Measurements from ENCODE around the gene ALX4. TPM values are rescaled to one million over a fixed set of nuclear protein-coding genes. Genes with fewer than 3 reads are reported as not detected.

Gene ALX4
- total RNA-seq, 6 experiments from 2014 or later, result not detected

- no peak overlapping the region for H3K27ac ChIP-seq
- 3% methylated on average over 16 of the region's 53 CpGs for WGBS (ENCODE audit: insufficient coverage, low coverage, low lambda C conversion rate, missing lambda C conversion rate)
- H3K9me3 ChIP-seq, result no peaks in the 10 kb centered on the region
- H3K36me3 ChIP-seq, result no peaks in the 10 kb centered on the region
- no peak for TF ChIP-seq POLR2A (IDR thresholded peaks at IDR 0.05)
- TF ChIP-seq, protein P1, sequence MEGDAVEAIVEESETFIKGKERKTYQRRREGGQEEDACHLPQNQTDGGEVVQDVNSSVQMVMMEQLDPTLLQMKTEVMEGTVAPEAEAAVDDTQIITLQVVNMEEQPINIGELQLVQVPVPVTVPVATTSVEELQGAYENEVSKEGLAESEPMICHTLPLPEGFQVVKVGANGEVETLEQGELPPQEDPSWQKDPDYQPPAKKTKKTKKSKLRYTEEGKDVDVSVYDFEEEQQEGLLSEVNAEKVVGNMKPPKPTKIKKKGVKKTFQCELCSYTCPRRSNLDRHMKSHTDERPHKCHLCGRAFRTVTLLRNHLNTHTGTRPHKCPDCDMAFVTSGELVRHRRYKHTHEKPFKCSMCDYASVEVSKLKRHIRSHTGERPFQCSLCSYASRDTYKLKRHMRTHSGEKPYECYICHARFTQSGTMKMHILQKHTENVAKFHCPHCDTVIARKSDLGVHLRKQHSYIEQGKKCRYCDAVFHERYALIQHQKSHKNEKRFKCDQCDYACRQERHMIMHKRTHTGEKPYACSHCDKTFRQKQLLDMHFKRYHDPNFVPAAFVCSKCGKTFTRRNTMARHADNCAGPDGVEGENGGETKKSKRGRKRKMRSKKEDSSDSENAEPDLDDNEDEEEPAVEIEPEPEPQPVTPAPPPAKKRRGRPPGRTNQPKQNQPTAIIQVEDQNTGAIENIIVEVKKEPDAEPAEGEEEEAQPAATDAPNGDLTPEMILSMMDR (IDR thresholded peaks at IDR 0.05), result no peak
- DNase-seq (no peak), ATAC-seq (no peak)
- intact Hi-C loops (cut with DNase I), result no loop called here
- H3K4me1 ChIP-seq, result peaks cover 0 to 14% (median 0%) of the 10 kb centered on the region in 4 donors
- no peak overlapping the region for H3K4me3 ChIP-seq
- H3K27me3 ChIP-seq, result peaks cover 0 to 53% of the 10 kb centered on the region in 2 donors
Measured at GRCh38 chr11:44319552-44320288, 9.8 kb upstream of the ALX4 start.

DNA sequence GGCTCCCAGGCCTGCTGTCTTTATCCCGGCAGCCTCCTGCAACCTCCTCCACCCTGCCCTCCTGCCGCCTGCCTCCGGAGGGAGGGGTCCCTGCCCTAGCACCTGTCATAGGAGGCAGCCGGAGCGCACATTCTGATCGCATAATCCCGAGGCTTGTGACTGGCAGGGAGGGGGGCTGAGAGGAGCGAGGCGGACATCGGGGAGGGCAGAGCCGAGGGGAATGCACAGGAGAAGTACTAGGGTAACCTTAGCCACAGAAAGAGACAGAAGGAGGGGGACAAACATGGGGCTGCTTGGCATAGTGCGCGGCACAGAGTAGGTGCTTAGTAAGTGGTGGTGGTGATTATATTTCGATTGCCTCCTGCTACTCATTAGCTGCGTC lies 9.2 kb upstream of the ALX4 start:
- TF ChIP-seq POLR2A (IDR thresholded peaks at IDR 0.05), result no peak
- TF ChIP-seq, protein P1 (IDR thresholded peaks at IDR 0.05), result no peak
- H3K36me3 ChIP-seq, result no peaks in the 10 kb centered on the region
- no peak overlapping the region for H3K4me3 ChIP-seq
- peaks cover 0 to 14% (median 0%) of the 10 kb centered on the region in 4 donors for H3K4me1 ChIP-seq
- no peaks in the 10 kb centered on the region for H3K9me3 ChIP-seq
- ATAC-seq (no peak), DNase-seq (no peak)
- H3K27ac ChIP-seq, result no peak overlapping the region
- peaks cover 0 to 53% of the 10 kb centered on the region in 2 donors for H3K27me3 ChIP-seq
- WGBS (ENCODE audit: insufficient coverage, low coverage, low lambda C conversion rate, missing lambda C conversion rate), result 0% methylated on average over 10 of the region's 15 CpGs
- intact Hi-C loops (cut with DNase I), result no loop called here

- no peak overlapping the region for H3K4me3 ChIP-seq
- intact Hi-C loops (cut with DNase I), result no loop called here
- peaks cover 0 to 51% of the 10 kb centered on the region in 2 donors for H3K27me3 ChIP-seq
- 14% methylated on average over 2 of the region's 2 CpGs for WGBS (ENCODE audit: insufficient coverage, low coverage, low lambda C conversion rate, missing lambda C conversion rate)
- no peaks in the 10 kb centered on the region for H3K36me3 ChIP-seq
- no peak overlapping the region for H3K27ac ChIP-seq
- DNase-seq (no peak), ATAC-seq (no peak)
- H3K4me1 ChIP-seq, result peaks cover 0 to 14% (median 0%) of the 10 kb centered on the region in 4 donors
- no peaks in the 10 kb centered on the region for H3K9me3 ChIP-seq
- no peak for TF ChIP-seq POLR2A (IDR thresholded peaks at IDR 0.05)
Measured at GRCh38 chr11:44318369-44318768, 8.4 kb upstream of the ALX4 start.

- ATAC-seq (peak; percentile 38 to 54 (median 46)), DNase-seq (peak in 1 of 3 donors; percentile 40)
- intact Hi-C loops (cut with DNase I), result no loop called here
- peaks cover 0 to 14% (median 0%) of the 10 kb centered on the region in 4 donors for H3K4me1 ChIP-seq
- no peaks in the 10 kb centered on the region for H3K9me3 ChIP-seq
- TF ChIP-seq POLR2A (IDR thresholded peaks at IDR 0.05), result no peak
- TF ChIP-seq, protein P1 (IDR thresholded peaks at IDR 0.05), result peak in 1 of 4 donors; percentile 18
- H3K27me3 ChIP-seq, result peaks cover 0 to 41% of the 10 kb centered on the region in 2 donors
- no peak overlapping the region for H3K27ac ChIP-seq
- H3K36me3 ChIP-seq, result no peaks in the 10 kb centered on the region
- WGBS (ENCODE audit: insufficient coverage, low coverage, low lambda C conversion rate, missing lambda C conversion rate), result 3% methylated on average over 7 of the region's 44 CpGs
- H3K4me3 ChIP-seq, result no peak overlapping the region
Measured at GRCh38 chr11:44316659-44317240, 6.8 kb upstream of the ALX4 start.
